Caco-2 (cell line): ENCODE data around the gene TAF6. TPM values are rescaled to one million over a fixed set of nuclear protein-coding genes. Genes with fewer than 3 reads are reported as not detected.

ENCODE experiments used
- BruUV-seq: library from RNA; stranded (reverse); fragments of 400-500 nt; replicated peaks from 2 replicates; lab custom pipeline; 2021; lab: Mats Ljungman, UMichigan
- CTCF ChIA-PET: fragments of 300-600 bp; sonication (Branson Sonifier 250); formaldehyde crosslinking; loops from one replicate; lab custom pipeline; 2022; ENCODE audit warnings: antibody characterized with exemption; lab: Charles Lee
- POLR2A ChIA-PET: fragments of 300-600 bp; sonication (Branson Sonifier 250); formaldehyde crosslinking; loops from one replicate; lab custom pipeline; 2022; ENCODE audit warnings: antibody characterized with exemption; lab: Charles Lee
- DNase-seq, 2 experiments: peaks; one replicate each; pipeline versions ENCODE4 v3.0.0 to v3.0.0-alpha.2; 2020 to 2022
- H3K27me3 ChIP-seq: replicated peaks from 2 replicates; pipeline ENCODE4 v1.6.0; 2011; ENCODE audit warnings: low read length; ENCODE audit not compliant: control insufficient read depth, insufficient read depth
- H3K36me3 ChIP-seq: 2 replicates; pipeline ENCODE4 v1.5.1; 2011; ENCODE audit warnings: low read length; ENCODE audit not compliant: control insufficient read depth, insufficient read depth
- H3K4me1 ChIP-seq: fragments of 250-450 bp; sonication (Bioruptor Pico); 2 replicates; pipeline ENCODE4 v1.5.1; 2020; ENCODE audit warnings: mild to moderate bottlenecking
- H3K4me3 ChIP-seq: 2 replicates; pipeline ENCODE4 v1.5.1; 2011; ENCODE audit warnings: low read depth, mild to moderate bottlenecking, control low read depth, low read length
- H3K9me3 ChIP-seq: fragments of 250-450 bp; sonication (Bioruptor Pico); 2 replicates; pipeline ENCODE4 v1.5.1; 2020; ENCODE audit warnings: mild to moderate bottlenecking, moderate library complexity
- H3K27ac Mint-ChIP-seq: one replicate; pipeline ENCODE4 v1.8.0; 2022; ENCODE audit warnings: mixed read lengths; ENCODE audit not compliant: unreplicated experiment
- H3K27me3 Mint-ChIP-seq: one replicate; pipeline ENCODE4 v1.8.0; 2022; ENCODE audit warnings: mixed read lengths; ENCODE audit not compliant: insufficient read depth, unreplicated experiment
- H3K36me3 Mint-ChIP-seq: one replicate; pipeline ENCODE4 v1.8.0; 2022; ENCODE audit warnings: mild to moderate bottlenecking, mixed read lengths; ENCODE audit not compliant: insufficient read depth, unreplicated experiment
- H3K4me1 Mint-ChIP-seq: one replicate; pipeline ENCODE4 v1.8.0; 2022; ENCODE audit warnings: low read depth, mixed read lengths; ENCODE audit not compliant: unreplicated experiment
- H3K4me3 Mint-ChIP-seq: one replicate; pipeline ENCODE4 v1.8.0; 2022; ENCODE audit warnings: mild to moderate bottlenecking, moderate library complexity, mixed read lengths; ENCODE audit not compliant: unreplicated experiment
- H3K9me3 Mint-ChIP-seq: one replicate; pipeline ENCODE4 v1.8.0; 2022; ENCODE audit warnings: mixed read lengths; ENCODE audit not compliant: unreplicated experiment
- CTCF ChIP-seq, 2 experiments: fragments of 200-600 bp in 1 of 2; IDR thresholded peaks; 1 replicate in 1 of 2; 2 replicates in 1 of 2; pipeline versions ENCODE4 v1.5.1 to v1.8.0; 2011 to 2022; ENCODE audit warnings: antibody characterized with exemption in 1 of 2, control low read depth in 1 of 2, inconsistent platforms in 1 of 2, low read depth in 1 of 2, low read length in 1 of 2, mild to moderate bottlenecking in 1 of 2, moderate library complexity in 1 of 2; ENCODE audit not compliant: insufficient read depth in 1 of 2, severe bottlenecking in 1 of 2, unreplicated experiment in 1 of 2
- intact Hi-C: fragments of 100-400 bp; cut with micrococcal nuclease; formaldehyde crosslinking; loops from one replicate; pipeline ENCODE4 v1.10.0; 2022; ENCODE audit not compliant: unreplicated experiment
- total RNA-seq: library from RNA; stranded (reverse); gene quantifications from 2 replicates; pipeline ENCODE4 v1.2.3, GENCODE V29; 2022

Gene TAF6
- total RNA-seq, 1 experiment from 2014 or later: 81.2 TPM

GRCh38 chr7:100102950-100103840, 16.0 kb downstream of the TAF6 start:
- intact Hi-C loops: no loop called here
- peaks cover 5% of the 10 kb centered on the region; the same call in 1 of the 2 replicates for H3K4me1 ChIP-seq
- H3K27me3 ChIP-seq: no peaks in the 10 kb centered on the region
- H3K4me3 ChIP-seq: no peak overlapping the region
- ChIA-PET POLR2A (interaction anchor here (0.6 to 2.4 kb wide), 4 partner anchors 21 to 462 kb away, joined by 3 to 13 read pairs (median 6); no protein-coding TSS in a partner anchor), CTCF (interaction anchor here (0.7 kb wide), 1 partner anchor 59 kb away, joined by 4 read pairs; no protein-coding TSS in a partner anchor)
- Mint-ChIP-seq H3K36me3 (peaks cover 82% of the 10 kb centered on the region), H3K27ac (peak overlapping the region; percentile 99), H3K9me3 (no peaks in the 10 kb centered on the region), H3K27me3 (no peaks in the 10 kb centered on the region), H3K4me1 (peaks cover 20% of the 10 kb centered on the region), H3K4me3 (peak overlapping the region; percentile 95)
- no peak for DNase-seq
- BruUV-seq: no TSS peak
- peaks cover 7% of the 10 kb centered on the region for H3K36me3 ChIP-seq
- TF ChIP-seq CTCF (IDR thresholded peaks at IDR 0.05; ENCODE audit: insufficient read depth in 1 of 2, low read depth in 1 of 2, low read length in 1 of 2, severe bottlenecking in 1 of 2, unreplicated experiment in 1 of 2): no peak
- no peaks in the 10 kb centered on the region for H3K9me3 ChIP-seq

GRCh38 chr7:100101016-100101862, 17.9 kb downstream of the TAF6 start, which contains the start of the genes AP4M1 and MCM7:
TSS of gene AP4M1 (plus strand) at chr7:100101643. CDS start at chr7:100101715, 72 bp downstream.
TSS of gene MCM7 (minus strand) at chr7:100101397. CDS start at chr7:100101294, 103 bp downstream.
- H3K9me3 Mint-ChIP-seq: no peaks in the 10 kb centered on the region
- no peak for TF ChIP-seq CTCF (IDR thresholded peaks at IDR 0.05; ENCODE audit: insufficient read depth in 1 of 2, low read depth in 1 of 2, low read length in 1 of 2, severe bottlenecking in 1 of 2, unreplicated experiment in 1 of 2)
- POLR2A ChIA-PET: interaction anchor here (0.6 to 2.7 kb wide), 14 partner anchors 9 to 100 kb away, joined by 3 to 23 read pairs (median 6); partner anchors contain the start of genes LAMTOR4, MBLAC1 and ZSCAN21
- H3K4me3 Mint-ChIP-seq: peak within 1 kb of the TSS; percentile 95
- DNase-seq: peak; percentile 99 to 100
- Histone ChIP-seq H3K4me3 (peak within 1 kb of the TSS; percentile 93), H3K9me3 (no peaks in the 10 kb centered on the region), H3K4me1 (peaks cover 5% of the 10 kb centered on the region; the same call in 1 of the 2 replicates), H3K27me3 (no peaks in the 10 kb centered on the region), H3K36me3 (peaks cover 14% of the 10 kb centered on the region)
- peaks cover 84% of the 10 kb centered on the region for H3K36me3 Mint-ChIP-seq
- H3K4me1 Mint-ChIP-seq: peaks cover 23% of the 10 kb centered on the region
- CTCF ChIA-PET: interaction anchor here (0.5 to 2.2 kb wide), 6 partner anchors 11 to 327 kb away, joined by 3 to 8 read pairs (median 4); partner anchors contain the start of gene ZCWPW1
- intact Hi-C loops: loop anchor here (1.0 to 2.0 kb wide), 2 partner anchors 20 to 24 kb away; partner anchors contain the start of gene ZNF3
- BruUV-seq: TSS peak; percentile 46
- H3K27me3 Mint-ChIP-seq: no peaks in the 10 kb centered on the region
- H3K27ac Mint-ChIP-seq: peak within 1 kb of the TSS; percentile 99
